Amygdala (tissue), 56 donors: ENCODE measurements around the gene CHAMP1.
"Not testable (repeated sequence)": the region's sequence is repeated elsewhere in the genome, so short reads cannot be mapped to it uniquely, and the experiment has no call there.

Source experiments
- DNase-seq, 56 donors: peaks; one replicate each; lab custom pipeline; 2025; lab: John Stamatoyannopoulos, UW

Gene CHAMP1

DNA sequence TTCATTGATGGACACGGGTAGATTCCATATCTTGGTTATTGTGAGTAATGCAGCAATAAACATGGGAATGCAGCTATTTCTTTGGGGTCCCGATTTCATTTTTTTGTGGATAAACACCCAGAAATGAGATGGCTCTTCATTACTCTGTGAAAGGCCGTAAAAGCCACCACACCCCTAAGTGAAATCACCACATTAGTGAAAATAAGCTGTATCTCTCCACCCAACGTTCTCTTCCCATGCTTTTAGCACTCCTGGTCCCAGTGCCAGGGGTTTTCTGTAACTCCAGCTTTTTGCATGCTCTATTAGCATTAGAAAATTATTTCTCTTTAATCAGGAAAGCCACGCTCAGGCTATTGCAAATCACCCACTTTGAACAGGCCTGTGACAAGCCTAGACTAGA is 15.8 kb downstream of the CHAMP1 start:
- no peak for DNase-seq

GRCh38 chr13:114333881-114334280 is 19.6 kb downstream of the CHAMP1 start:
- DNase-seq, result not testable (repeated sequence)

DNA sequence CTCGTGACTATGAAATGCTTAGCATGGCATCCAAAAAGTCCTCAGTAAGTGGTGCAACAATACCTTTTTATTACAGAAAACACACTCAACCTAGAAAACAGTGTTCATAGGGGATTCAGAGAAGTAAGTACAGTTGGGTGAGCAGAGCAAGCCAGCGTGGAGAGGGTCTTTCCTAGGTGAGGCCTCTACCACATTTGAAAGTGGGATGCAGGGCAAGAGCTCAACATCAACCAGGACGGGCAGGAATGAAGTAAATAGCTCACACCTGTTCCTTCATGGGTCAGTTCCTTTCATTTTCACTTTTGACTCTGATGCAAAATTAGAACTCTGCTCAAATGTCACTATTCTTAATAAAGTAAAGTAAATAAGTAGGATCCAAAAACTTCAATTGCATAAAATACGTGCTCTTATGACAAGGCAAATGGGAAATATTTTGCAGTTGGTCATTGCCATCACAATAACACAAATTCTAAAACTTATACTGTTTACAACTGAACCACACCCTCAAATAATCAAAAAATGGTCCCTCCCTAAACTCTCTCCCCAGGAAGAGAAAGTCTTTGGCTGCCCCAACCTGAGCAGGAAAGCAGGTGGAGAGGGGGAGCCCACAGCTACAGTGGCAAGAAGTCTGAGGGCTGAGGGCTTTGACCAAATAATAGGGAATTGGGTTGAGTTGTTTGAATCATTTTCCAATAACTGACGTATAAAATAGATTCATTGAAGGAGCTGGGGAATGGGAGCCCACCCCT is 20.2 kb downstream of the CHAMP1 start:
- DNase-seq, result no peak

DNA sequence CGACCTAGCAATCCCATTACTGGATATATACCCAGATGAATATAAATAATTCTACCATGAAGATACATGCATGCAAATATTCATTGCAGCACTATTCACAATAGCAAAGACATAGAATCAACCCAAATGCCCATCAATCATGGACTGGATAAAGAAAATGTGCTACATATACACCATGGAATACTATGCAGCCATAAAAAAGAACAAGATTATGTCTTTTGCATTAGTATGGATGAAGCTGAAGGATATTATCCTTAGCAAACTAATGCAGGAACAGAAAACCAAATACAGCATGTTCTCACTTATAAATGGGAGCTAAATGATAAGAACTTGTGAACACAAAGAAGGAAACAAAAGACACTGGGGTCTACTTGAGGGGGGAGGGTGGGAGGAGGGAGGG is 22.2 kb downstream of the CHAMP1 start:
- DNase-seq, result not testable (repeated sequence)

GRCh38 chr13:114338959-114339358 is 24.7 kb downstream of the CHAMP1 start:
- DNase-seq, result no peak

DNA sequence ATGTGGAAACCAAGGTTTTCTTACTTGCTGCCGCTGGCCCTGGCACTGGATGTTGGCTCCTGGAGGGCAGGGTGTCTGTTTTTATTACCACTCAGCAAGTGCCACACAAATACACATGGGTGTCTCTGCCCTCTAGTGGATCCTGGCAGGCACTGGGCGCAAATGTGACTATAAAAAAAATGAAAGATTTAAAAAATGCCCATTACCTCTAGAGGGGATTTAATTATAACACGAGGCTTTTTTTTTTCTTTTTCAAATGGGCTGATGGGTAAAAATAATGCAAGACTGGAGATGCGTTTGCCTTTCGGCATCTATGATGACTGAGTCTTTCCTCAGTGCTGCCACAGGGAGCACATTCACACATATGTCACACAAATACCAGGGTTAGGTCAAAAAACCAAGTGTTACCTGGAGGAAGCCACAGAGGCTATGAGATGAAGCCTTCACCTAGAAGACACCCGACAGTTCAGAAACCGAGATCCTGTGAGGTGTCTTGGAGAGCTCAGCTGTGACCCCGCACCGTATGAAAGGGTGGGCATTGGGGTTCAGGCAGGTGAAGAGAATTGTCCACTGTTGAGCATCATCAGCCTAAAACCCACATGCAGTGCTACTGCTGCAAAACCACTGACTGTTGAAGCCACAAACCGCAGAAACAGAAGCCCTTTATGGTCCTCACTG is 25.7 kb downstream of the CHAMP1 start:
- peak in 1 of 56 donors; percentile 10 for DNase-seq

- no peak for DNase-seq
Measured at GRCh38 chr13:114341003-114341777, 26.9 kb downstream of the CHAMP1 start.

- DNase-seq, result not testable (repeated sequence)
Measured at GRCh38 chr13:114347256-114347655, 33.0 kb downstream of the CHAMP1 start.

- DNase-seq, result not testable (repeated sequence)
Measured at GRCh38 chr13:114352763-114353162, 38.5 kb downstream of the CHAMP1 start.

DNA sequence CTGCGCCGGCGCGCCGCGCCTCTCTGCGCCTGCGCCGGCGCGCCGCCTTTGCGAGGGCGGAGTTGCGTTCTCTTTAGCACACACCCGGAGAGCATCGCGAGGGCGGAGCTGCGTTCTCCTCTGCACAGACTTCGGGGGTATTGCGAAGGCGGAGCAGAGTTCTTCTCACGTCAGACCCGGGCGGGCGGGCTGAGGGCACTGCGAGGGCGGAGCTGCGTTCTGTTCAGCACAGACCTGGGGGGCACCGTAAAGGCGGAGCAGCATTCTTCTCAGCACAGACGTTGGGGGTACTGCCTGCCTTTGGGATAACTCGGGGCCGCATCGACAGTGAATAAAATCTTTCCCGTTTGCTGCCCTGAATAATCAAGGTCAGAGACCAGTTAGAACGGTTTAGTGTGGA is 39.1 kb downstream of the CHAMP1 start:
- DNase-seq, result not testable (repeated sequence)
